ENCODE data around the gene RDH14. TPM values are rescaled to one million over a fixed set of nuclear protein-coding genes. Genes with fewer than 3 reads are reported as not detected.

The RDH14 gene
- total RNA-seq, 4 donors from 2014 or later: 11.8 to 24.4 (median 17.7) TPM

- H3K27me3 ChIP-seq: no peaks in the 10 kb centered on the region
- no peaks in the 10 kb centered on the region for H3K9me3 ChIP-seq
- H3K4me1 ChIP-seq: peaks cover 0 to 4% (median 0%) of the 10 kb centered on the region in 3 donors
- intact Hi-C loops (cut with DNase I): no loop called here
- H3K4me3 ChIP-seq: no peak overlapping the region
- H3K36me3 ChIP-seq: no peaks in the 10 kb centered on the region
- no peak for DNase-seq
- no peak overlapping the region for H3K27ac ChIP-seq
- TF ChIP-seq CTCF (IDR thresholded peaks at IDR 0.05) (no peak), POLR2A (IDR thresholded peaks at IDR 0.05) (no peak)
- 84 to 89% methylated on average over 3 of the region's 3 CpGs for WGBS, 2 donors
Measured at GRCh38 chr2:18603854-18604530, 43.5 kb upstream of the RDH14 start.

DNA sequence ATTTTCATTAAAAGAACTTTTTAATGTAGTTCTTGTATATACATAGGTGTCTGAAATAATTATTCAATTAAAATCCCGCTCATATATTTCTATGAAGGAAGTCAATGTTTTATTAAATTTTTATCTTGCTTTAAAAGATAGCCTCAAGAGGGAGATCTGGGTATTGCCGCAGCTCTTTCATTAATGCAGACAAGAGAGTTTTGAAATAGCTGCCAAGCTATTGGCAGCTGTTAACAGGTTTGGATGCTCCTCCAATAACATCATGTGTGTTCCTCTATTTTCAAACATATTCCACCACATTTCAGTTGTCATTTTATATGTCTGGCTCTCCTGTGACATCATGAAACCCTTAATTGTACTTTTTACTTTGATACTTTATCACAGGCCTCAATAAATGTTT is 41.8 kb upstream of the RDH14 start:
- Histone ChIP-seq H3K27ac (no peak overlapping the region), H3K36me3 (no peaks in the 10 kb centered on the region), H3K27me3 (no peaks in the 10 kb centered on the region), H3K9me3 (no peaks in the 10 kb centered on the region), H3K4me1 (peaks cover 0 to 8% (median 0%) of the 10 kb centered on the region in 3 donors), H3K4me3 (no peak overlapping the region)
- 85 to 98% methylated on average over 2 of the region's 2 CpGs for WGBS, 2 donors
- no peak for TF ChIP-seq CTCF (IDR thresholded peaks at IDR 0.05)
- TF ChIP-seq POLR2A (IDR thresholded peaks at IDR 0.05): no peak
- intact Hi-C loops (cut with DNase I): no loop called here
- no peak for DNase-seq

- DNase-seq: no peak
- Histone ChIP-seq H3K36me3 (no peaks in the 10 kb centered on the region), H3K27me3 (no peaks in the 10 kb centered on the region), H3K27ac (no peak overlapping the region), H3K9me3 (no peaks in the 10 kb centered on the region), H3K4me1 (peaks cover 0 to 8% (median 0%) of the 10 kb centered on the region in 3 donors), H3K4me3 (no peak overlapping the region)
- intact Hi-C loops (cut with DNase I): no loop called here
- TF ChIP-seq CTCF (IDR thresholded peaks at IDR 0.05) (no peak), POLR2A (IDR thresholded peaks at IDR 0.05) (no peak)
- 71 to 81% methylated on average over 2 of the region's 2 CpGs for WGBS, 2 donors
Measured at GRCh38 chr2:18600255-18600613, 39.8 kb upstream of the RDH14 start.

DNA sequence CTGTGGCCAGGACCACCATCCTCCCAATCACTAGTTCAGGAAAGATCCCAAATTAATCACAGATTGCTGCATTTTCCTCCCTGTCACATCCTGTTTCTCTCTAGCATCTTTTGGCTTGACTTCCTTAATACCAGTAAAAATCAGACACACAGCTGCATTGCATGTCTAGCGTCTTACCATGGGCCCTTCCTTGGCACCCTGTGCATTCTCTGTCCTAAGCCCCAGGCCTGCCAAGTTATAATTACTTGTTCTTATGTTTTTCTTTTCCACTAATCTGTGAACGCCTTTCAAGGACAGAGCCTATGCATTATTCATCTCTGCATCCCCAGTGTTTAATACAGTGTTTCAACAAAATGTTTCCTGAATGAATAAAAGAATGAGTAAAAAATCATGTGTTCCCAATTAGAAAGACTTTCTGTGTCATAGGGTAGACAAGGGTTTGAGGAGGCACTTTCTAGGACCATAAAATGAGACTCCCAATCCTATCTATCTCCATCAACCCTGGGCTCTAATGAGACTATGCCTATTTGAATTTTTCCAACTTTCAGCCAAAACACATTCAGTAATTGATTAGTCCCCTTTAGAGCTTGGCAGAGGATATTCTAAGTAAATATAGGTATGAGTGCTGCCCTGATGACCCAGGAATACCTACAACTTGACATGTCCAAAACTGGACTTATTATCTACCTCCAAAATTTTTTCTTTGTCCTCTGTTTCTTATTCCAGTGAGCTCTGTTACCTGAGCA is 39.2 kb upstream of the RDH14 start:
- intact Hi-C loops (cut with DNase I): no loop called here
- TF ChIP-seq POLR2A (IDR thresholded peaks at IDR 0.05) (no peak), CTCF (IDR thresholded peaks at IDR 0.05) (no peak)
- WGBS, 2 donors: 43 to 45% methylated on average over 2 of the region's 2 CpGs
- no peak overlapping the region for H3K4me3 ChIP-seq
- no peaks in the 10 kb centered on the region for H3K36me3 ChIP-seq
- H3K9me3 ChIP-seq: no peaks in the 10 kb centered on the region
- DNase-seq: no peak
- H3K27ac ChIP-seq: no peak overlapping the region
- H3K27me3 ChIP-seq: no peaks in the 10 kb centered on the region
- peaks cover 0 to 8% (median 0%) of the 10 kb centered on the region in 3 donors for H3K4me1 ChIP-seq

DNA sequence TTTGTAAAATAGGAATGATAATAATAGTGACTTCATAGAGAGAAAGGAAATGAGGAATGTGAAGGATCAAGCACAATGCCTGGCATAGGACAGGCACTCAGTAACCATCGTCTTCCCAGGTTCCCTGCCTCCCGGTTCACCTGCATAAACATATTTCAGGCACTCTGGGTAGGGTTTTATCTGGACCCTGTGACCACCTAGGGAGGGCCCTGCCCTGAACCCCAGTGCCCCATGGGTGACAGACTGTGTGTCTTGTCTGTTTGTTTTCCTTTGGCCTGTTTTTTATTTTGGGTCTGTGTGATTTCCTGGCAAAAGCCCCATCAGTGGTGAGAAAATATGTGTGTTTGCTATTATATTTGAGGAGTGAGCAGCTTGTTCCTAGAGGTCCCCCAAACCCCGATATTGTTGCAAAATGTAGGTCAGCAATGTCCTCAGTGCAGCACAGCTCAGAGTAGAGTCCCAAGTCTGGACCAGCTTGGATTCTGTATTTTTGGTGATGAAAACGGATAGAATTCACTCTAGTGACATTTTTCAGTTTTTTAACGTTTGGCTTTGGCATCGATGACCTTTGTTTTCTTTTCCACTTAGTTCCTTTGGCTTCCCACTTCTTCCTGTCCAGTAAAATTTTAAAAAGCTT is 38.5 kb upstream of the RDH14 start:
- Histone ChIP-seq H3K27me3 (no peaks in the 10 kb centered on the region), H3K4me1 (peaks cover 0 to 8% (median 0%) of the 10 kb centered on the region in 3 donors), H3K9me3 (no peaks in the 10 kb centered on the region), H3K36me3 (no peaks in the 10 kb centered on the region), H3K27ac (no peak overlapping the region), H3K4me3 (no peak overlapping the region)
- DNase-seq: no peak
- no peak for TF ChIP-seq POLR2A (IDR thresholded peaks at IDR 0.05)
- no peak for TF ChIP-seq CTCF (IDR thresholded peaks at IDR 0.05)
- intact Hi-C loops (cut with DNase I): no loop called here
- WGBS, 2 donors: 67 to 69% methylated on average over 6 of the region's 6 CpGs
